Endothelial cell of umbilical vein (primary cell): ENCODE results near the gene ASAP2.

Source experiments
- POLR2A ChIP-seq: IDR thresholded peaks from 2 replicates; pipeline ENCODE4 v1.6.1; 2012; ENCODE audit warnings: low read depth, mild to moderate bottlenecking, control low read depth, low read length
- POLR2AphosphoS5 ChIP-seq: IDR thresholded peaks from 2 replicates; pipeline ENCODE4 v1.6.1; 2012; ENCODE audit warnings: low read depth, mild to moderate bottlenecking, control low read depth, low read length, moderate library complexity; ENCODE audit not compliant: insufficient read depth

DNA sequence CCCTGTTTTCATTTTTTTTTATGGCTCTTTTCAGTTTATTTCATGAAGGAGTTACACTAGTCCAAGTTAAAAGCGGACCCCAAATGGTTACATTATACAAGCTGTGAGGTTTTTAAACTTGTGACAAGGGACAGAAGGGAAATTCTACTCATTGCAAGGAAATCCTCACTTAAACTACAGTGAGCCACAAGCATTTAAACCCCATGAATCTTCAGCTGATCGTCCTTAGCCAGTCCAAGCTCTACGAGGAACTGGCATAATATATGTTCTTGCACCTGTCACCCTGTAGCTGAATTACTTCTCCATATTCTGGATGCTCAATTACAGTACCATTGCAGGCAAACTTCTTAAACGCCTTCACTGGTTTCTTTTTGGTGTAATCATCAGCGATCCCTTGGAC is 64.5 kb downstream of the ASAP2 start:
- no peak for TF ChIP-seq POLR2A
- no peak for TF ChIP-seq POLR2AphosphoS5
